Small intestine (tissue), 7 donors: Measurements from ENCODE around the gene ZNF747. TPM values are rescaled to one million over a fixed set of nuclear protein-coding genes. Genes with fewer than 3 reads are reported as not detected.

Experiments
- DNase-seq, 2 donors: peaks; one replicate each; pipeline versions ENCODE4 v3.0.0 to v3.0.0-alpha.2; 2013
- FAIRE-seq: peaks from 2 replicates; lab custom pipeline; 2012; peaks lifted over from hg19 to GRCh38; lab: Jason Lieb, UNC
- H3K27ac ChIP-seq, 3 donors: one replicate each; pipeline ENCODE4 v1.5.1; 2013; ENCODE audit warnings: low read length in 2 of 3, mild to moderate bottlenecking in 2 of 3, control low read depth in 1 of 3, inconsistent platforms in 1 of 3, low read depth in 1 of 3, moderate library complexity in 1 of 3
- H3K27me3 ChIP-seq, 3 donors: one replicate each; pipeline ENCODE4 v1.6.1; 2013; ENCODE audit warnings: low read length in 3 of 3, inconsistent platforms in 1 of 3; ENCODE audit not compliant: control insufficient read depth in 3 of 3, insufficient read depth in 3 of 3
- H3K36me3 ChIP-seq, 3 donors: one replicate each; pipeline ENCODE4 v1.6.1; 2013; ENCODE audit warnings: low read length in 3 of 3, inconsistent platforms in 1 of 3, low read depth in 1 of 3, mild to moderate bottlenecking in 1 of 3, moderate library complexity in 1 of 3; ENCODE audit not compliant: control insufficient read depth in 3 of 3, insufficient read depth in 2 of 3
- H3K4me1 ChIP-seq, 3 donors: one replicate each; pipeline ENCODE4 v1.6.1; 2013; ENCODE audit warnings: low read length in 2 of 3, inconsistent platforms in 1 of 3, low read depth in 1 of 3, mild to moderate bottlenecking in 1 of 3, moderate library complexity in 1 of 3; ENCODE audit not compliant: control insufficient read depth in 3 of 3, insufficient read depth in 2 of 3
- H3K4me3 ChIP-seq, 3 donors: one replicate each; pipeline ENCODE4 v1.5.1; 2013; ENCODE audit warnings: low read length in 3 of 3, control low read depth in 1 of 3, inconsistent platforms in 1 of 3, low read depth in 1 of 3, mild to moderate bottlenecking in 1 of 3, moderate library complexity in 1 of 3
- H3K9me3 ChIP-seq, 2 donors: one replicate each; pipeline ENCODE4 v1.6.1; 2013; ENCODE audit warnings: low read depth in 1 of 2, low read length in 1 of 2; ENCODE audit not compliant: control insufficient read depth in 2 of 2, insufficient read depth in 1 of 2
- WGBS, 3 donors: extraction: QIAGEN DNeasy Blood & Tissue Kit; methylation state at CpG; one replicate each; pipeline ENCODE4 v1.1.7; 2013; 5-methylcytosine and 5-hydroxymethylcytosine counted together
- polyA plus RNA-seq, 4 donors: library from polyadenylated mRNA; stranded (reverse) in 3 of 4; unstranded in 1 of 4; fragments of 200-250 nt in 3 of 4; fragments of 120-200 nt in 1 of 4; gene quantifications; one replicate each; pipeline versions ENCODE4 v1.2.1 to v1.2.3, GENCODE V29; 2013
- donor health status: healthy with polysubstance abuse.
- donor health status: control.
- donor health status: control.
- donor health status: Bipolar disorder and iron deficiency.
- donor health status: healthy.

The ZNF747 gene
- polyA plus RNA-seq, 4 donors: 7.6 to 10.6 (median 8.8) TPM

GRCh38 chr16:30555315-30556124, 20.9 kb upstream of the ZNF747 start:
- Histone ChIP-seq H3K36me3 (peaks cover 0 to 49% (median 8%) of the 10 kb centered on the region in 3 donors), H3K27me3 (no peaks in the 10 kb centered on the region), H3K4me1 (peaks cover 4 to 58% (median 9%) of the 10 kb centered on the region in 3 donors), H3K27ac (no peak overlapping the region), H3K4me3 (peak overlapping the region in 1 of 3 donors; percentile 11), H3K9me3 (no peaks in the 10 kb centered on the region)
- DNase-seq: no peak
- 95 to 96% (median 95%) methylated on average over 56 to 69 of the region's 69 CpGs for WGBS, 3 donors
- no peak for FAIRE-seq

- Histone ChIP-seq H3K4me1 (peaks cover 3 to 62% (median 9%) of the 10 kb centered on the region in 3 donors), H3K27me3 (no peaks in the 10 kb centered on the region), H3K36me3 (peaks cover 0 to 49% (median 8%) of the 10 kb centered on the region in 3 donors), H3K4me3 (no peak overlapping the region), H3K9me3 (no peaks in the 10 kb centered on the region), H3K27ac (no peak overlapping the region)
- 90 to 94% (median 94%) methylated on average over 18 of the region's 18 CpGs for WGBS, 3 donors
- no peak for FAIRE-seq
- no peak for DNase-seq
Measured at GRCh38 chr16:30554557-30555314, 20.1 kb upstream of the ZNF747 start.

- 88 to 100% (median 92%) methylated on average over 2 of the region's 2 CpGs for WGBS, 3 donors
- DNase-seq: no peak
- no peak for FAIRE-seq
- no peaks in the 10 kb centered on the region for H3K27me3 ChIP-seq
- no peaks in the 10 kb centered on the region for H3K9me3 ChIP-seq
- H3K36me3 ChIP-seq: peaks cover 0 to 49% (median 8%) of the 10 kb centered on the region in 3 donors
- H3K4me1 ChIP-seq: peaks cover 4 to 62% (median 9%) of the 10 kb centered on the region in 3 donors
- no peak overlapping the region for H3K27ac ChIP-seq
- no peak overlapping the region for H3K4me3 ChIP-seq
Measured at GRCh38 chr16:30553393-30553899, 18.8 kb upstream of the ZNF747 start.

GRCh38 chr16:30552956-30553355, 18.3 kb upstream of the ZNF747 start:
- Histone ChIP-seq H3K27me3 (no peaks in the 10 kb centered on the region), H3K9me3 (peaks cover 0 to 1% of the 10 kb centered on the region in 2 donors), H3K36me3 (peaks cover 0 to 49% (median 8%) of the 10 kb centered on the region in 3 donors), H3K4me1 (peaks cover 4 to 67% (median 9%) of the 10 kb centered on the region in 3 donors), H3K27ac (peak overlapping the region in 1 of 3 donors; percentile 32), H3K4me3 (no peak overlapping the region)
- FAIRE-seq (no peak), DNase-seq (no peak)
- 83 to 93% (median 84%) methylated on average over 4 of the region's 4 CpGs for WGBS, 3 donors

GRCh38 chr16:30551781-30552180, 17.1 kb upstream of the ZNF747 start:
- H3K4me1 ChIP-seq: peaks cover 4 to 67% (median 6%) of the 10 kb centered on the region in 3 donors
- H3K27ac ChIP-seq: peak overlapping the region in 2 of 3 donors; percentile 8
- DNase-seq: peak in 1 of 2 donors; percentile 38
- no peak for FAIRE-seq
- peaks cover 0 to 5% of the 10 kb centered on the region in 2 donors for H3K9me3 ChIP-seq
- WGBS, 3 donors: 40 to 79% (median 55%) methylated on average over 3 of the region's 3 CpGs
- H3K36me3 ChIP-seq: peaks cover 0 to 46% (median 8%) of the 10 kb centered on the region in 3 donors
- H3K4me3 ChIP-seq: no peak overlapping the region
- H3K27me3 ChIP-seq: no peaks in the 10 kb centered on the region

- H3K27ac ChIP-seq: peak overlapping the region in 1 of 3 donors; percentile 73
- H3K9me3 ChIP-seq: peaks cover 0 to 5% of the 10 kb centered on the region in 2 donors
- no peak for FAIRE-seq
- H3K36me3 ChIP-seq: peaks cover 0 to 22% (median 3%) of the 10 kb centered on the region in 3 donors
- H3K4me3 ChIP-seq: no peak overlapping the region
- DNase-seq: peak; percentile 52 to 54
- 23 to 52% (median 37%) methylated on average over 8 of the region's 8 CpGs for WGBS, 3 donors
- H3K4me1 ChIP-seq: peaks cover 4 to 66% (median 6%) of the 10 kb centered on the region in 3 donors
- H3K27me3 ChIP-seq: no peaks in the 10 kb centered on the region
Measured at GRCh38 chr16:30548416-30549253, 14.0 kb upstream of the ZNF747 start.

- Histone ChIP-seq H3K27ac (no peak overlapping the region), H3K4me3 (no peak overlapping the region), H3K4me1 (peaks cover 0 to 69% (median 4%) of the 10 kb centered on the region in 3 donors), H3K36me3 (peaks cover 0 to 5% (median 0%) of the 10 kb centered on the region in 3 donors), H3K27me3 (no peaks in the 10 kb centered on the region), H3K9me3 (peaks cover 0 to 5% of the 10 kb centered on the region in 2 donors)
- WGBS, 3 donors: 84 to 97% (median 89%) methylated on average over 8 of the region's 8 CpGs
- no peak for DNase-seq
- no peak for FAIRE-seq
Measured at GRCh38 chr16:30546115-30546514, 11.5 kb upstream of the ZNF747 start.
